Gastrocnemius medialis (tissue), 4 donors: ENCODE data around the gene DNAJC8.

ENCODE experiments used
- CTCF ChIP-seq, 5 experiments: fragments of 450-650 bp in 3 of 5; fragments of 200-600 bp in 2 of 5; sonication (generic) in 2 of 5; IDR thresholded peaks in 4 of 5; conservative IDR thresholded peaks in 1 of 5; 1 replicate in 4 of 5; 2 replicates in 1 of 5; pipeline ENCODE4 v1.5.1; 2016 to 2019; ENCODE audit warnings: antibody characterized with exemption in 5 of 5, mild to moderate bottlenecking in 3 of 5, moderate library complexity in 3 of 5
- POLR2A ChIP-seq, 2 donors: fragments of 450-650 bp; IDR thresholded peaks; one replicate each; pipeline ENCODE4 v1.6.1; 2017; ENCODE audit warnings: antibody characterized with exemption in 2 of 2, mild to moderate bottlenecking in 2 of 2, moderate library complexity in 2 of 2

DNA sequence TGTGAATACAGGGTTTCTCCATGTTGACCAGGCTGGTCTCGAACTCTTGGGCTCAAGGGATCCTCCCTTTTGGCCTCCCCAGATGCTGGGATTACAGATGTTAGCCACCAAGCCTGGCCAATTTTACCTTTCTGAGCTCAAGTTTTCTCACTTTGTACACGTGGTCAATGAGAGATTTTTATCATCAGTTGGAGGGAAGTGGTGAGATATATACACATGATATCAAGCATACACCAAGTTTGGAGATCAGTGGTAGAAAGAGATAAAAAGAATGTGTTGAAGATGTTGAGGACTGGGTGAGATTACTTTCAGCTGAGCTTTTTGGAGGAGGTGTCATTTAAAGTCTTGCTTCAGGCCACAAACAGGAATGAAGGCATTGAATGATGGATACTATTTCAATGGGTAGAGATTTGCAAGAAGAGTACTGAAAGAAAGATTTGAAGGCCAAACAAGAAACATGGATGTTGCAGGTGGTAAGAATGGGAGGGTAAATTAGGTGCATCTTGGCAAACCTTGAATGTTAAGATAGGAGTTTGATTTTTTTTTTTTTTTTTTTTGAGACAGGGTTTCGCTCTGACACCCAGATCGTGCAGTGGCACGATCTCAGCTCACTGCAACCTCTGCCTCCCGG lies 23.5 kb upstream of the DNAJC8 start:
- TF ChIP-seq POLR2A (IDR thresholded peaks at IDR 0.05) (no peak), CTCF (IDR thresholded peaks at IDR 0.05 in 4 of 5, conservative IDR thresholded peaks at IDR 0.05 in 1 of 5) (no peak)
